ENCODE data around the gene PHF23. TPM values are rescaled to one million over a fixed set of nuclear protein-coding genes. Genes with fewer than 3 reads are reported as not detected.
A peak's percentile ranks its signal among the peaks of the same experiment; 100 is the strongest.

Gene PHF23
- total and polyA plus RNA-seq, 9 of the 15 experiments (the other 6 are each of a cell fraction or from before 2014, with no cell fraction given): 7.4 to 87.5 (median 33.7) TPM

GRCh38 chr17:7236808-7237207 lies 2.4 kb downstream of the PHF23 start (continued):
- TF ChIP-seq EP400 (IDR thresholded peaks at IDR 0.05): no peak
- no peak for TF ChIP-seq YY1 (IDR thresholded peaks at IDR 0.05; ENCODE audit: borderline replicate concordance in 1 of 3, control insufficient read depth in 1 of 3, extremely low read depth in 1 of 3, insufficient read depth in 3 of 3, insufficient read length in 1 of 3, insufficient replicate concordance in 2 of 3, low read depth in 1 of 3, low read length in 2 of 3)
- no peak for TF ChIP-seq ZNF140 (CRISPR knock-in tag; IDR thresholded peaks at IDR 0.05)
- TF ChIP-seq JUNB (CRISPR knock-in tag; conservative IDR thresholded peaks at IDR 0.05): no peak
- no peak for TF ChIP-seq E2F6 (IDR thresholded peaks at IDR 0.05; ENCODE audit: borderline replicate concordance in 1 of 2, extremely low read depth in 1 of 2, insufficient read depth in 1 of 2, insufficient read length in 1 of 2, low read depth in 1 of 2, low read length in 1 of 2, poor library complexity in 1 of 2, severe bottlenecking in 1 of 2)

- peak; percentile 78 for FAIRE-seq
- H3K4me1 ChIP-seq (replicated peaks in 1 of 2; ENCODE audit: control insufficient read depth in 2 of 2, insufficient read depth in 2 of 2, low read length in 2 of 2): peaks cover 31 to 40% of the 10 kb centered on the region in 2 experiments; a peak in 4 of 5 replicates
- DNase-seq (ENCODE audit: extremely low read depth in 1 of 4, low spot score in 3 of 4): peak in 2 of 4 experiments; percentile 13 to 71
- intact Hi-C loops (cut with micrococcal nuclease): loop anchor here (5.0 kb wide), 1 partner anchor 46 kb away; the partner anchor contains the start of gene SLC2A4
- peak overlapping the region; percentile 89; the same call in 2 of the 3 replicates for H3K27ac ChIP-seq (ENCODE audit: extremely low read depth, low read depth, low read length)
- POLR2A ChIA-PET: interaction anchor here (1.3 to 6.6 kb wide), 3 partner anchors 11 to 14 kb away, joined by 4 to 73 read pairs (median 8); partner anchors contain the start of genes ACADVL and DLG4
- H3K27me3 ChIP-seq (ENCODE audit: control insufficient read depth in 2 of 2, insufficient read depth in 2 of 2, low read length in 2 of 2): no peaks in the 10 kb centered on the region
- BruUV-seq (replicated peaks): TSS peak; percentile 14
- ATAC-seq: no peak
- no peaks in the 10 kb centered on the region for H3K9me3 ChIP-seq (replicated peaks; ENCODE audit: control insufficient read depth, insufficient read depth, low read depth, low read length)
- H3K9ac ChIP-seq (ENCODE audit: insufficient read depth in 1 of 2, low read depth in 2 of 2, low read length in 2 of 2): peak overlapping the region; percentile 31 to 76; a peak in 3 of 4 replicates
- peaks cover 4% of the 10 kb centered on the region for H3K9me1 ChIP-seq (ENCODE audit: control insufficient read depth, insufficient read depth, low read length)
- H3K4me2 ChIP-seq (ENCODE audit: insufficient read depth, low read length): peak overlapping the region; percentile 56
- H3K79me2 ChIP-seq (ENCODE audit: control insufficient read depth, insufficient read depth, low read length): peaks cover 92% of the 10 kb centered on the region
- H3K4me3 ChIP-seq: peak overlapping the region; percentile 3; the same call in 1 of the 2 replicates
- peaks cover 50% of the 10 kb centered on the region; the same call in 2 of the 3 replicates for H3K36me3 ChIP-seq (ENCODE audit: control insufficient read depth, insufficient read depth, low read length)
- in situ Hi-C loops (cut with MboI): no loop called here
- CTCF ChIA-PET (ENCODE audit: low intra/inter-chr PET ratio): no interaction called here
- WGBS (ENCODE audit: insufficient coverage, low coverage, missing lambda C conversion rate): 53% methylated on average over 14 of the region's 22 CpGs
- no peak overlapping the region for H2AFZ ChIP-seq (ENCODE audit: low read depth, low read length)
- peaks cover 12% of the 10 kb centered on the region for H4K20me1 ChIP-seq (replicated peaks; ENCODE audit: control insufficient read depth, insufficient read depth, low read length)
- TF ChIP-seq USF1 (CRISPR knock-in tag; IDR thresholded peaks at IDR 0.05): 0 out of 2 replicates have a peak, but pooled peaks have one; percentile 23
- no peak for TF ChIP-seq DDX20 (tag; IDR thresholded peaks at IDR 0.05; ENCODE audit: low read depth)
- TF ChIP-seq SUPT5H (IDR thresholded peaks at IDR 0.05): peak; percentile 41
- TF ChIP-seq MED1 (CRISPR knock-in tag; IDR thresholded peaks at IDR 0.05; ENCODE audit: borderline replicate concordance): peak; percentile 39; the same call in 1 of the 2 replicates
- TF ChIP-seq RAD51 (IDR thresholded peaks at IDR 0.05; ENCODE audit: borderline replicate concordance, low read depth): peak; percentile 29; the same call in 1 of the 2 replicates
- TF ChIP-seq ZNF263 (CRISPR knock-in tag; IDR thresholded peaks at IDR 0.05; ENCODE audit: borderline replicate concordance): peak; percentile 15; the same call in 1 of the 2 replicates
- TF ChIP-seq RFX7 (CRISPR knock-in tag; IDR thresholded peaks at IDR 0.05): no peak
- 0 out of 2 replicates have a peak, but pooled peaks have one; percentile 32 for TF ChIP-seq CXXC5 (CRISPR knock-in tag; IDR thresholded peaks at IDR 0.05)
- TF ChIP-seq JUND (IDR thresholded peaks at IDR 0.05; ENCODE audit: borderline replicate concordance, low read depth, low read length): peak; percentile 85
- peak; percentile 71; the same call in 2 of the 3 replicates for TF ChIP-seq JUND (tag; IDR thresholded peaks at IDR 0.05; ENCODE audit: borderline replicate concordance, low read depth, low read length)
Observed at GRCh38 chr17:7235693-7236665, 3.3 kb downstream of the PHF23 start.

Measured in K562 (cell line).